GM10248 (cell line): ENCODE measurements around the gene FSTL4.

Experiments
- CTCF ChIA-PET: fragments of 300-600 bp; sonication (Branson Sonifier 250); formaldehyde crosslinking; extraction: SDS; loops from one replicate; lab custom pipeline; 2021; ENCODE audit warnings: antibody characterized with exemption; lab: Yijun Ruan, JAX
- POLR2A ChIA-PET: fragments of 350-650 bp; sonication (Branson Sonifier 250); formaldehyde crosslinking; extraction: SDS; loops from one replicate; lab custom pipeline; 2020; ENCODE audit warnings: antibody characterized with exemption; lab: Yijun Ruan, JAX
- DNase-seq: peaks from one replicate; pipeline ENCODE4 v3.0.0; 2012; ENCODE audit errors: extremely low spot score
- TF ChIP-seq, protein P1 (sequence below): IDR thresholded peaks from 2 replicates; pipeline ENCODE4 v1.5.1; 2012; ENCODE audit warnings: mild to moderate bottlenecking, low read depth; ENCODE audit errors: extremely low read depth, missing control alignments, control extremely low read depth

FSTL4 gene

DNA sequence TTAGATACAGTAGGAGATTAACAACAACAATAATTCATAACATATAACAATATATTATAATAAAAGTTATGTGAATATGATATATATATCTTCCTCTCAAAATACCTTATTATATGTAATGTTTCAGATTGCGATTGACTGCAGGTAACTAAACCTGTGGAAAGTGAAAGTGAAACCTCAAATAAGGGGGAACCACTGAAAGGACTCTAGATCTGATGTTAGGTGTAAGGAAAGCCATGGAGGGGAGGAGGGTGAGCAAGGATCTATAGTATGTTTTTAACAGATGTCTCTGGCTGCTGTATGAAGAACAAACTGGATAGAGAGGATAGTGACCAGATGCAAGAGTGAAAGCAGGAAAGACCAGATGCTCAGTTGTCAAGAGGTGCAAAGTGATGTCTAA is 5.8 kb upstream of the FSTL4 start:
- ChIA-PET CTCF (interaction anchor here (1.3 to 2.0 kb wide), 2 partner anchors 7 to 12 kb away, joined by 3 to 5 read pairs; no protein-coding TSS in a partner anchor), POLR2A (no interaction called here)
- no peak for DNase-seq
- TF ChIP-seq, protein P1, sequence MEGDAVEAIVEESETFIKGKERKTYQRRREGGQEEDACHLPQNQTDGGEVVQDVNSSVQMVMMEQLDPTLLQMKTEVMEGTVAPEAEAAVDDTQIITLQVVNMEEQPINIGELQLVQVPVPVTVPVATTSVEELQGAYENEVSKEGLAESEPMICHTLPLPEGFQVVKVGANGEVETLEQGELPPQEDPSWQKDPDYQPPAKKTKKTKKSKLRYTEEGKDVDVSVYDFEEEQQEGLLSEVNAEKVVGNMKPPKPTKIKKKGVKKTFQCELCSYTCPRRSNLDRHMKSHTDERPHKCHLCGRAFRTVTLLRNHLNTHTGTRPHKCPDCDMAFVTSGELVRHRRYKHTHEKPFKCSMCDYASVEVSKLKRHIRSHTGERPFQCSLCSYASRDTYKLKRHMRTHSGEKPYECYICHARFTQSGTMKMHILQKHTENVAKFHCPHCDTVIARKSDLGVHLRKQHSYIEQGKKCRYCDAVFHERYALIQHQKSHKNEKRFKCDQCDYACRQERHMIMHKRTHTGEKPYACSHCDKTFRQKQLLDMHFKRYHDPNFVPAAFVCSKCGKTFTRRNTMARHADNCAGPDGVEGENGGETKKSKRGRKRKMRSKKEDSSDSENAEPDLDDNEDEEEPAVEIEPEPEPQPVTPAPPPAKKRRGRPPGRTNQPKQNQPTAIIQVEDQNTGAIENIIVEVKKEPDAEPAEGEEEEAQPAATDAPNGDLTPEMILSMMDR, result no peak

DNA sequence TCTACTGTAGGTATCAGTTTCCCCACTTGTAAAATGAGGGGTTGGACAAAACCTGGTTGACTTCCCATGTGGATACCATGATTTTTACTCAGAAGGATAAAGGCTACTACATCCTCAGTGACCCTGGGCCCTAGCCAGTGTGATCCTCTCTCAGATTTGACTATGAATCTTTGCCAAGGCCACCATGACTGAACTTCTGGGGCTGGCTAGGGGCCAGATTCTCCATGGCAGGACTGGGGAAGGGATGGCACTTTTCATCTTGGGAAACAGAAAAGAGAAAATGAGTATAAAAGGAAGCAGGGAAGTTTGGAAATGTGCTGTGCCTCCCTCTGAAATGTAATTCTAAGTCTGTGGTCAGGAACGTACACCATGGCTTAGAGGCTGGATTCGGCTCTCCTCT is 1.4 kb upstream of the FSTL4 start:
- CTCF ChIA-PET, result no interaction called here

DNA sequence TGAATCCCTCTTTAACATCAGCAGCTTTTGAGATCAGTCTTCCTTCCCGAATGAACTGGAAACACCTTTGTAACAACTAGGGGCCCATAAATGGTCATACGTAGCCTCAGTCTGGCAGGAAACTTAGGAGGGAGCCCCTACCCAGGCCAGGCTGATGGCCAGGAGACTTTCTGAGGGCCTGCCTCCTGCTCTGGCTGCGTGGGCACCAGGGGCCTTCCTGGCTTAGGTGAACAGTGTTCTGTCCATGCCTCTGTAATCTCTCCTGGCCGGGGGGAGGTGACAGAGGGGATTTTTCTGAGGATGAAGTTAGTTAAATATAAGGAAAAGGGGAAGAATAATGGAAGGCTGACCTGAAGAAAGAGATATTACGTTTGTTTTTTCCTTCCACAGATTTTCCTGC is 843 bp upstream of the FSTL4 start:
- ChIA-PET POLR2A (no interaction called here), CTCF (no interaction called here)
- TF ChIP-seq, protein P1, result no peak
- no peak for DNase-seq

More for the DNA sequence above, 1.4 kb upstream of the FSTL4 start:
- no peak for DNase-seq
- TF ChIP-seq, protein P1, result no peak
- POLR2A ChIA-PET, result no interaction called here

DNA sequence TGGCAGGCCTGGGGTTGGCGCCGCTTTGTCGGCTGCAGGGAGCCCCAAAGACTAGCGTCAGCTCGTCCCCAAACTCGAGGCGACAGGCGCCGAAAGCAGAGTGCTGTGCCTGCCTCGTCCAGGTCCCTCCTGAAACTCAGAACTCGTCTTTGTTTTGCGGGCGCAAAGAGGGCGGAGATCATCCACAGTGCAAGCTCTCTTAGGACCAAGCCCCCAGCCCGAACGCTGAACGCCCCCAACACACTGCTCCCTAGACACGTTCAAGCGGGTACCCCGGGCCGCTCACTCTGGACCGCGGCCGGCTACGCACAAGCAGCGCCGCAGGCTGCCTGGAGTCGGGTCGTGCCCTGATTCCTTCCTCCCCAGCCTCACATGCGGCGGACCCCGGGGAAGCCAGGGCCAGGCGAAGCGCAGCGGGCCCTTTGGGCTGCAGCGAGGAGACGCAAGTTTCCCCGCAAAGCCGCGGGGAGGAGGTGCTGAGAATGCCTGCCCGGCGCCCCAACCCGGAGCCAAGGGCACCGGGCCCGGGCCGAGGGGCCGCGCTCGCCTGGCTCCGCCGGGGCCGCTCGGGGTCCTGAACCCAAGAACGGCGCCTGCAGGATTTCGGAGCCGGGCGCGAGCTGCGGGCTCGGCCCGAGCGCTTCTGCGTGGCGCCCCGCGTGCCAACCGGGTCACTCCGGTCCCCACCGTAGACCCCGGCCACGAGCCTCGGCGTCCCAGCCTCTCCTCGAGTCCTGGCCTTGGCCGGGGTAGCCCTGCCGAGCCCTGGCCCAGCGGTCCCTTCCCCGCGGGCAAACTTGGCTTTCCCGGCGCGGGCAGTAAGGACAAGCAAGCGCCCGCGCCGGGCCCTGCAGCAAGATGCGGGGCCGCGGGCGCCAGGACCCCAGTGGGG is 738 bp downstream of the FSTL4 start:
- DNase-seq, result no peak
- POLR2A ChIA-PET, result no interaction called here
- TF ChIP-seq, protein P1, result no peak
- CTCF ChIA-PET, result interaction anchor here (1.4 to 1.7 kb wide), 2 partner anchors 7 to 31 kb away, joined by 3 read pairs; no protein-coding TSS in a partner anchor

DNA sequence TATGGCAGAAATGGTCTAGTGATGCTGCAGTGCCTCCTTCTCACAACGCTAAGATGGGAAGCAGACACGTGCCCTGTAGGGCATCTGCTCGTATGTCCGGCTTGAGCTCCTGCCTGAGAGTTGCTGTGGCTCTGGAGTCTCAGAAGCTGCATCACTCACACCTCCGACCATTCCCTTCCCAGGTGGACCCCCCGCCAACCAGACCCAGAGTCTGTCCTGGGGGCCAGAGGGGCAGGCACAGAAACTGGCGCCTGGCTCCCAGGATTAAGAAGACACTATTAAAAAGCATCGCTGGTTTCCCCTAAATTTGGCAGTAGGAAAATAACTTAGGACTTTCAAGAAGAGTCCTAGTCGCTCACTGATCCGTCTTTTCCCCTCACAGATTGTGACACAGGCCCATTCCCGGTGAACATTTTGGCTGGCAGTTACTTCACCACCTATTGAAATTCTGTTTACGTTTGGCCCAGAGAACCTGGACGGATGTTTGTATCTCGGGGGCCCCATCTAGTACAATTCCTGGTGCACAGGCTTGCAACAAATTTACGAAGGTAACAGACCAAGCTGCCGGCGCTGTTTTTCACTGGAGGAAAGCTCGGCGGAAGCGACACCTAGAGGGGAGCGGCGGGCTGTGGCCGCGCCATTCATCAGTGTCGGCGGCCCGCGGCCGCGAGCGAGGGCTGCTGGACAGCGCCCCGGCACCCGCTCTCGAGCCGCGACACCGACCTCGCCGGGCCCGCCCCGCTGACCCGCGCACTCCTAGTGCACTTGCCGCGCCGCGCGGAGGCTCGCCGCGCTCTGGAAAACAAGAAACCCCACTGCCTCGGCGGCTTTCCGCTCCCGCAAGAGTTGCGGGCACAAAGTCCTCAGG is 1.6 kb downstream of the FSTL4 start:
- peak; percentile 73 for DNase-seq
- CTCF ChIA-PET, result interaction anchor here (1.4 to 1.7 kb wide), 2 partner anchors 8 to 30 kb away, joined by 3 read pairs; no protein-coding TSS in a partner anchor
- POLR2A ChIA-PET, result no interaction called here
- TF ChIP-seq, protein P1, result peak; percentile 43

DNA sequence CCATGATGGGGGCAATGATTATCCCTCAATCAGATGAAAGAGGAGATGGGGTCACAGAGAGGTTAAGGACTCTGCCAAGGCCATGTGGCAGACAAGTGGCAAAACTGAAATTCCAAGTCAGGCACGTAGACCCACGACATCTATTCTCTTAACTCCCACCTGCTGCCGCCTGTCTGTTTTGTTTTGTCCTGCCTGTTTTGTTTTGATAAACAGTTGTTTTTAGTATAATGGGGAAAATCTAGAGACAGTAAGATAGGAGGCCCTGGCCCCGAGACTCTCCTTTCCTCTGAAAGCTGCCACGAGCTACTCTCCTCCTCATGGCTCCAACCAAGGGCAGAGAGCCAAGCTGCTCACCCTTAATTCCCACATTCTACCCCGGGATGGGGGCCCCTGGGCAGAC is 4.9 kb downstream of the FSTL4 start:
- POLR2A ChIA-PET, result no interaction called here
- CTCF ChIA-PET, result interaction anchor here (1.3 to 2.3 kb wide), 2 partner anchors 10 to 135 kb away, joined by 3 to 5 read pairs; no protein-coding TSS in a partner anchor
- DNase-seq, result no peak
- TF ChIP-seq, protein P1, result no peak
